OCI-LY3 (cell line): ENCODE measurements around the gene CABP2.

Source experiments
- CTCF ChIP-seq: fragments of 200-600, 300-600 bp; sonication (generic); IDR thresholded peaks from 2 replicates; pipeline ENCODE4 v1.5.1; 2014; ENCODE audit warnings: antibody characterized with exemption, low read length, low read depth
- EZH2phosphoT487 ChIP-seq: fragments of 200-600 bp; shearing (Covaris generic); IDR thresholded peaks from 2 replicates; pipeline ENCODE4 v1.6.1; 2018; ENCODE audit warnings: antibody characterized with exemption, mixed run types, low read depth

GRCh38 chr11:67541198-67541597, 18.0 kb upstream of the CABP2 start:
- TF ChIP-seq CTCF: no peak
- no peak for TF ChIP-seq EZH2phosphoT487
